Adipocyte (in vitro differentiated cells): Measurements from ENCODE around the gene NELFB.
"Not testable (repeated sequence)": the region's sequence is repeated elsewhere in the genome, so short reads cannot be mapped to it uniquely, and the experiment has no call there.

Experiments
- DNase-seq: peaks from one replicate; pipeline ENCODE4 v3.0.0-alpha.2; 2015; ENCODE audit warnings: low read depth
- H3K27me3 ChIP-seq: replicated peaks from 2 replicates; pipeline ENCODE4 v1.7.0; 2013; ENCODE audit warnings: mild to moderate bottlenecking, low read length, moderate library complexity; ENCODE audit not compliant: control insufficient read depth, insufficient read depth
- H3K36me3 ChIP-seq: 2 replicates; pipeline ENCODE4 v1.7.0; 2013; ENCODE audit warnings: low read length, mild to moderate bottlenecking, moderate library complexity; ENCODE audit not compliant: control insufficient read depth, insufficient read depth, severe bottlenecking
- H3K4me1 ChIP-seq: 2 replicates; pipeline ENCODE4 v1.7.0; 2013; ENCODE audit warnings: mild to moderate bottlenecking, low read length, moderate library complexity; ENCODE audit not compliant: control insufficient read depth, insufficient read depth
- H3K4me3 ChIP-seq: 2 replicates; pipeline ENCODE4 v1.7.0; 2013; ENCODE audit warnings: mild to moderate bottlenecking, low read length, moderate library complexity
- H3K9ac ChIP-seq: 2 replicates; pipeline ENCODE4 v1.7.0; 2013; ENCODE audit warnings: mild to moderate bottlenecking, low read length, moderate library complexity
- H3K9me3 ChIP-seq: 2 replicates; pipeline ENCODE4 v1.7.0; 2013; ENCODE audit warnings: mild to moderate bottlenecking, low read length, moderate library complexity; ENCODE audit not compliant: control insufficient read depth

NELFB gene

DNA sequence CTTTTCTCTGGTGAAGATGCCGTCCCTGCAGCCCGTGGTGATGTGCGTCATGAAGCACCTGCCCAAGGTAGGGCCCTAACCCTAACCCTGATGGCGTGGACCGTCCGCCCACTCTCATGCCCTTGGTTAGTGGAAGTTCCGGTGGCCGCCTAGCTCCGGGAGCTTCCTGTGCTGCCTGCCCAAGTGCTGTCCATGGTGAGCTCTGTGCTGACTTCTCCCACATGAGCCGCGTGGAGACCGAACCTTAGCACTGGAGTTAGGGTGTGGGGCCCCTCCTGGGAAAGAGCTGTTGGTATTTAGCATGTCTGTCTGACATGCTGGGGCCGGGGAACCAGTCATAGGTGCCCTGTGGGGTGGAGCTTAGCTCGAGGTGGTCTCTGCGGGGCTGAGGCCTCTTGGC is 1.2 kb downstream of the NELFB start:
- Histone ChIP-seq H3K36me3 (peaks cover 9% of the 10 kb centered on the region), H3K9ac (peak overlapping the region; percentile 95), H3K9me3 (no peaks in the 10 kb centered on the region), H3K4me3 (peak overlapping the region; percentile 98), H3K4me1 (peaks cover 20% of the 10 kb centered on the region), H3K27me3 (no peaks in the 10 kb centered on the region)
- DNase-seq: no peak

GRCh38 chr9:137256856-137257255 is 1.7 kb downstream of the NELFB start:
- Histone ChIP-seq H3K9ac (peak overlapping the region; percentile 95), H3K4me1 (peaks cover 20% of the 10 kb centered on the region), H3K36me3 (peaks cover 9% of the 10 kb centered on the region), H3K4me3 (peak overlapping the region; percentile 98), H3K9me3 (no peaks in the 10 kb centered on the region), H3K27me3 (no peaks in the 10 kb centered on the region)
- no peak for DNase-seq

DNA sequence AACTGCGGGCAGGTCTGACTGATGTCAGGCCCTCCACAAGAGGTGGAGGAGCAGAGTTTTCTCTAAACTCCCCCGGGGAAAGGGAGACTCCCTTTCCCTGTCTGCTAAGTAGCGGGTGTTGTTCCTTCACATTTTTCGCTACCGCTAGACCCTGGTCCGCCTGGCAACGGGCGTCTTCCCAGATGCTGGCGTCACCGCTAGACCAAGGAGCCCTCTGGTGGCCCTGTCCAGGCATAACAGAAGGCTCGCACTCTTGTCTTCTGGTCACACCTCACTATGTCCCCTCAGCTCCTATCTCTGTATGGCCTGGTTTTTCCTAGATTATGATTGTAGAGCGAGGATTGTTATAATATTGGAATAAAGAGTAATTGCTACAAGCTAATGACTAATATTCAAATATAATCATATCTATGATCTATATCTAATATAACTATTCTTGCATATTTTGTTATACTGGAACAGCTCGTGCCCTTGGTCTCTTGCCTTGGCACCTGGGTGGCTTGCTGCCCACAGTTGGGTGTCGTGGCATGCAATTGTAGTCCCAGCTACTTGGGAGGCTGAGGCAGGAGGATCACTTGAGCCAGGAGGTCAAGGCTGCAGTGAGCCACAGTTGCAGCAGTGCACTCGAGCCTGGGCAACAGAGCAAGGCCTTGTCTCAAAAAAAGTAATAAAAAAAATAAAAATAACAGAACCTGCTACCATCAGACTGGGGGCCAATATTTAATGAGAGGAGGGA is 7.2 kb downstream of the NELFB start:
- H3K9me3 ChIP-seq, H3K4me3 ChIP-seq, H3K4me1 ChIP-seq, H3K27me3 ChIP-seq, H3K9ac ChIP-seq: not testable (repeated sequence)
- H3K36me3 ChIP-seq: peaks cover 36% of the 10 kb centered on the region
- peak; percentile 34 for DNase-seq

GRCh38 chr9:137262909-137263285 is 7.8 kb downstream of the NELFB start:
- H3K9me3 ChIP-seq: no peaks in the 10 kb centered on the region

DNA sequence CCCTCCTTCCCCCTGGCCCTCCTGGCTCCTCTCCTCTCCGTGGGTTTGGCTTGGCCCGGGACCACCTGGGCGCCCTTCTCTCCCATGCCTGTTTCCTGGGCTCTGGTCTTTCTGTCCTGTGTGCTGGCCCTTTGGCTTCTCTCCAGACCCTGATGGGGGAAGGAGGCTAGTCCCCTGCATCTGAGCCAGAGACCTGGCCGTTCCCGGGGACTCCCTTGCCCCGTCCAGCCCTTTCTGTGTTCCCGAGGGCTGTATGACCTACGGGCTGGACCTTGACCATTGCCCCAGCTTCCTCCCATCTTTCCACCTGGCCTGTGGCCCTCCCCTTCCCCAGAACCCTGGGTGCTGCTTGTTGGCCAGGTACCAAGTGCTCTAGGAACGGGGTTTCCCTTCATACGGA is 8.4 kb downstream of the NELFB start:
- no peak for DNase-seq
- H3K36me3 ChIP-seq: peaks cover 41% of the 10 kb centered on the region

More at GRCh38 chr9:137262909-137263285, 7.8 kb downstream of the NELFB start:
- Histone ChIP-seq H3K4me1 (peaks cover 2% of the 10 kb centered on the region), H3K27me3 (no peaks in the 10 kb centered on the region), H3K36me3 (peaks cover 38% of the 10 kb centered on the region), H3K9ac (no peak overlapping the region), H3K4me3 (no peak overlapping the region)
- no peak for DNase-seq

DNA sequence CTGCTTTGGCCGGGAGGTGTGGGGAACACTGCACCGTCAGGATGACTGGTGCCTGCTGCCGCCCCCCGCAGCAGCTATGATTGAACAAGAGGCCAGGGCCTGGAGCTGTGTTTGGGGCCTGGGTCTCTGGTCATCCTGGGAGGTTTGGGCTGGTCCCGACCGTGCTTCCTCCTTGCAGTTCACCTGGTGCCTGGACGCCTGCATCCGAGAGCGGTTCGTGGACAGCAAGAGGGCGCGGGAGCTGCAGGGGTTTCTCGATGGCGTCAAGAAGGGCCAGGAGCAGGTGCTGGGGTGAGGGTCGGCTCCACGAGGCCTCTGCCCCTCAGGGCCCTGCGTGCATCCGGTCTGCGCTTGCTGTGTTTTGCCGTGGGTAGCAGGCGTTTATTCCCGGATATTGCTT is 8.9 kb downstream of the NELFB start:
- Histone ChIP-seq H3K27me3 (no peaks in the 10 kb centered on the region), H3K4me1 (peaks cover 3% of the 10 kb centered on the region), H3K9ac (no peak overlapping the region), H3K9me3 (no peaks in the 10 kb centered on the region), H3K4me3 (no peak overlapping the region), H3K36me3 (peaks cover 41% of the 10 kb centered on the region)
- no peak for DNase-seq

More for the DNA sequence above, 8.4 kb downstream of the NELFB start:
- H3K27me3 ChIP-seq: no peaks in the 10 kb centered on the region
- H3K9ac ChIP-seq: no peak overlapping the region
- H3K4me1 ChIP-seq: peaks cover 3% of the 10 kb centered on the region
- H3K9me3 ChIP-seq: no peaks in the 10 kb centered on the region
- no peak overlapping the region for H3K4me3 ChIP-seq

- H3K36me3 ChIP-seq: peaks cover 49% of the 10 kb centered on the region
- no peak for DNase-seq
- no peak overlapping the region for H3K4me3 ChIP-seq
- H3K4me1 ChIP-seq: peaks cover 3% of the 10 kb centered on the region
- no peaks in the 10 kb centered on the region for H3K9me3 ChIP-seq
- H3K27me3 ChIP-seq: no peaks in the 10 kb centered on the region
- H3K9ac ChIP-seq: no peak overlapping the region
Observed at GRCh38 chr9:137265496-137266161, 10.5 kb downstream of the NELFB start.

DNA sequence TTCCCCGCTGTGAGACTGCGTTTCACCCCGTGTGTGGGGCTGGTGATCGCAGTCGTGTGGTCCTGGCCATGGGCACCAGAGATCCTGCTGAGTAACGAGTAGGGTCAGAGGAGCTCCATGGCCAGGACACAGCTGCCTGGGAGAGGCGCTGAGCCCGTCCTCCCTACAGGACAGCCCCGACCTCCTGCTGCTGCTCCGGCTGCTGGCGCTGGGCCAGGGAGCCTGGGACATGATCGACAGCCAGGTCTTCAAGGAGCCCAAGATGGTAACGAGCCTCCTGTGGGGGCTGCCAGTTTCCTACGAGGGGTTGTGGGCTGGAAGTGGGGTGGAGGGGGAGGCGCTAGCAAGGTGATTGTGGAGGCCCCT is 11.0 kb downstream of the NELFB start:
- Histone ChIP-seq H3K4me1 (peaks cover 3% of the 10 kb centered on the region), H3K27me3 (no peaks in the 10 kb centered on the region), H3K9me3 (no peaks in the 10 kb centered on the region), H3K9ac (no peak overlapping the region), H3K36me3 (peaks cover 53% of the 10 kb centered on the region), H3K4me3 (no peak overlapping the region)
- DNase-seq: no peak

GRCh38 chr9:137266585-137267453 is 11.7 kb downstream of the NELFB start:
- Histone ChIP-seq H3K9ac (no peak overlapping the region), H3K4me3 (no peak overlapping the region), H3K36me3 (peaks cover 57% of the 10 kb centered on the region), H3K4me1 (peaks cover 3% of the 10 kb centered on the region), H3K9me3 (no peaks in the 10 kb centered on the region), H3K27me3 (no peaks in the 10 kb centered on the region)
- no peak for DNase-seq

DNA sequence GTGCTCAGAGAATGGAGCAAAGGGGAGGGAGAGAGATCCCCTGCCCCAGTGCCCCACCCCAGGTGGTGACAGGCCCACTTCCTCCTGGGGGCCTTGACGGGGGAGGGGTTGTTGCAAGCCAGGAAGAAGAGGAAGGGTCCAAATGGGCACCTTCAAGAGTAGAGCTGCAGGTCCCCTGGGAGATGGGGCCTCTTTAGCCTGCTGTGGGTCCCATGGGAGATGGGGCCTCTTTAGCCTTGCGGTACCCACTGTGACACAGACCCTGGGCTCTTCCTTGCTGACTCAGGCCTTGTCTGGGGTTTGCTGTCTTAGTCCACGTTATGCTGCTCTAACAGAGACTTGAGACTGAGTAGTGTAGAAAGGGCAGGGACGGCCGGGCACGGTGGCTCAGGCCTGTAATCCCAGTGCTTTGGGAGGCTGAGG is 12.8 kb downstream of the NELFB start:
- H3K9ac ChIP-seq: no peak overlapping the region
- no peaks in the 10 kb centered on the region for H3K27me3 ChIP-seq
- H3K9me3 ChIP-seq: no peaks in the 10 kb centered on the region
- H3K36me3 ChIP-seq: peaks cover 57% of the 10 kb centered on the region
- H3K4me3 ChIP-seq: no peak overlapping the region
- DNase-seq: no peak
- peaks cover 3% of the 10 kb centered on the region for H3K4me1 ChIP-seq

DNA sequence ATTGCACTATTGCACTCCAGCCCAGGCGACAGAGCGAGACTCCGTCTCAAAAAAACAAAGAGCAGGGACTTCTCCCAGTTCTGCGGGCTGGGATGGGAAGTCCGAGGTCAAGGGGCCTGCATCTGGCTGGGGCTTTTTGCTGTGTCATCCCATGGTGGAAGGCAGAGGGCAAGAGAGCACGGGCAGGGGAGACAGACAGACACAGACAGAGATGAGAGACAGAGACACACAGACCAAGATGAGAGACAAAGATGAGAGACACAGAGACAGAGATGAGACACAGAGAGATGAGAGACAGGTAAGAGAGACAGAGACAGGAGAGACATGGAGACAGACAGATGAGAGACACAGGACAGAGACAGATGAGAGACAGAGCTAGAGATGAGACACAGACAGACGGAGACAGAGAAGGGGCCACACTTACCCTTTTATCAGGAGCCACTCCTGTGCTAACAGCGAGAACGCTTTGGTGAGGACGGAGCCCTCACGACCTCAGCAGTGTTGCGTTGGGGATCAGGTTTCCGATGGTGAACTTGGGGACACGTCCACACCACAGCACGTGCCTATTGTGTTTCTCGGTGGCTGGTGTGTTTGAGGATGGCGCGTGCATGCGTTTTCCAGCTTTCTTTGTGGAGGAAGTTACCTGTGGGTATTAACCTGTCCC is 13.5 kb downstream of the NELFB start:
- Histone ChIP-seq H3K9me3 (no peaks in the 10 kb centered on the region), H3K9ac (no peak overlapping the region), H3K36me3 (peaks cover 54% of the 10 kb centered on the region), H3K27me3 (no peaks in the 10 kb centered on the region), H3K4me1 (peaks cover 3% of the 10 kb centered on the region), H3K4me3 (no peak overlapping the region)
- DNase-seq: no peak
